Nucleus accumbens (tissue), 56 donors: ENCODE measurements around the gene GFPT1.
A peak's percentile ranks its signal among the peaks of the same experiment; 100 is the strongest.
"Not testable (repeated sequence)": the region's sequence is repeated elsewhere in the genome, so short reads cannot be mapped to it uniquely, and the experiment has no call there.

Experiments used
- DNase-seq, 56 donors: peaks; one replicate each; lab custom pipeline; 2025; lab: John Stamatoyannopoulos, UW

The GFPT1 gene

DNA sequence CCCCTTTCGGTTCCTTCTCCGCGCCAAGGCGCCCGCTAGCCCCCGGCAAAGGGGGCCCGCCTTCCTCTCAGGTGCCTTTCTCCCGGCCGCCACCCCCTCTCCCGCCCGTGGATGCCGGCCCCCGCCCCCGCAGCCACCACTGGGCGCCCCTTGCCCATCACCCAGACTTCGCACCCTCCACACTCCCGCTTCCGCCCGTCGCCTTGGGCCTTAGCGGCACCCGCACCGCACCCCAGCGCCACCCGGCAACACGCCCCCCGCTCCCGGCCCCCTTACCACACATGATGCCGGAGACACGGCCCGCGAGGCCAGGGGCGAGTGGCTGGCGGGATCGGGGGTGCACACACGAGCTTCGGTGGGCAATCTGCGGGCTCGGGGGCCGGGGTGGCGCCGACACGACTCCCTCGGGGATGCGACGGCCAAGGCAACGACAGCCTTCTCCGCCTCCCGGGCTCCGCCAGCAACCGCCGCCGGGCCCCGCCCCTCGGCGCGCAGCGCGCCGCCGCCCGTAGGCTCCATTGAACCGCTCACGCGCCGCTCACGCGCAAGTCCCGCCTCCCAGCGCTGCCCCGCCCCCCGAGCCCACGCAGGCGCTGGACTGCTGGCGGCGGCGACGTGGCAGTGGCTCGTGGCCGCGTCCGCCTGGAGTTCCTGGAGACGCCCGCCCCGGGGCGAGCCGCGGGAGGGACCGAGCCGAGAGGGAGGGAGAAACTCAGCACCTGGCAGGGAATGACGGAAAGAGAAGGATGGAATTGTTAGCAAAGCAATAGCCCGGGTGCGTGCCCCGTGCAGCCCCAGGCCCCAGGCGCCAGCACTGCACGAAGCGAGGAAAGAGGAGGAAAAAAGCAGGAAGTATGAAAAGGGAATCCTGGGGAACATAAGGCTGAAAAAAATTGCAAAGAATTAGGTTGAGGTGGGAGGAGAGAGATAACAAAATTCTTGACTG lies at the start of gene GFPT1:
Gene GFPT1, minus strand, starts transcription at position 439 of the 946 bp plus-strand sequence. Its CDS starts 156 bp downstream, at position 283.
- peak; percentile 29 to 94 (median 85) for DNase-seq

- peak in 3 of 56 donors; percentile 28 to 57 (median 37) for DNase-seq
Observed at GRCh38 chr2:69436596-69436937, 49.5 kb upstream of the GFPT1 start.

DNA sequence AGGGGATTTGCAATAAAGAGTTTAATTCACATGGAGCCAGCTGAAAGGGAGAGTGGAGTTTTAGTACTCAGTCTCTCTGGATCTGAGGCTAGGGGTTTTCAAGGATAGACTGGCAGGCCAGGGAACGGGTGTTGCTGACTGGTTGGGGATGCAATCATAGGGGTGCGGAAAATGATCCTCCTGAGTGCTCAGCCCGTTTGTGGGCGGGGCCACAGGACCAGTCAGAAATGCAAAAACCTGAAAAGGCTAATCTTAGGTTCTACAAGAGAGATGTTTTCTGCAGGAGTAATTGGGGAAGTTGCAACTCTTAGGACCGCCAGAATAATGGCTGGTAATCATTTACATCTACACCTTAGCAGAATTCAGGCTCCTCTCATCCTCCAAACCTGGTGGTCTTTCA lies 47.7 kb upstream of the GFPT1 start:
- no peak for DNase-seq

- no peak for DNase-seq
Observed at GRCh38 chr2:69429491-69430183, 42.6 kb upstream of the GFPT1 start.

DNA sequence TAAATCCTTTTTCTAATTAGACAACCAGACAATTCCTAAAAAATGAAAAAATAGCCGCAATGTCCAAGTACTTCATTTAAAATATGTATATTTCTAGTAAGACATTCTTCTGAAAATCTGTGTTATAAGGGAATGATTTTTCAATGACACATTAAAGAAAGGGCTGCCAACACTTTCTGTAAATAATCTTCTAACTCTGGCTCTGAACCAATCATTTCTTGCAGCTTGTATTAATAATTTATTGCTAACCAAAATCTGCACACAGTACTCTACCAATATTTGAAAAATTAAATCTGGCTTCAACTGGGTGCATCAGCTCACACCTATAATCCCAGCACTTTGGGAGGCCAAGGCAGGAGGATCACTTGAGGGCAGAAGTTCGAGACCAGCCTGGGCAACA lies 42.0 kb upstream of the GFPT1 start:
- no peak for DNase-seq

GRCh38 chr2:69424419-69424818 lies 37.4 kb upstream of the GFPT1 start:
- DNase-seq: no peak

GRCh38 chr2:69422198-69422597 lies 35.2 kb upstream of the GFPT1 start:
- DNase-seq: no peak

DNA sequence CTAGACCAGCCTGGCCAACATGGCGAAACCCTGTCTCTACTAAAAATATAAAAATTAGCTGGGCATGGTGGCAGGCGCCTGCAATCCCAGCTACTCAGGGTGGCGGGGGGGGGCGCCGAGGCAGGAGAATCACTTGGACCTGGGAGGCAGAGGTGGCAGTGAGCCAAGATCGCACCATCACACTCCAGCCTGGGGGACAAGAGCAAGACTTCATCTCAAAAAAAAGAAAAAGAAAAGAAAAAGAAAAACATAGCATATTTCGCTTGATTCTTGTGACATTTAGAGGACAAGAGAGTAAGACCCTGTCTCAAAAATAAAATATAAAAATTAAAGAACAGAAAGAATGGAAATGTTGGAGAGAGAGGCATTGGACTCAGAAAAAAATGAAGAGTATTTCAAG lies 32.1 kb upstream of the GFPT1 start:
- DNase-seq: not testable (repeated sequence)

DNA sequence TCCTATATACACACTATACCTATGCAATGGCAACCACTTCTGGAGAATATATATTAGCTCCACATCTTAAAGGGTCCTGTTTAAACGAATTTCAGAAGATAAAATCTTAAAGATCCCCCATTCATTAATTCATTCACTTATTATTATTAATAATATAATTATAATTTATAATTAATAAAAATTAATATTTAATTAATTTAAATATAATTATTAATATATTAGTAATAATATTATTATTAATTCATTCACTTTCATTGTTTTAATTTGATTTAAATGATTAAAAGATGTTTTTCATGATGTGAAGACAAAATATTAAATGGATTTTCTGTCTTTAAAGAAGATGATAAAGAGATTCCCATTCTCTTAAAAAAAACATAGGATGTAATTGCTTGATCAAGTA lies 29.1 kb upstream of the GFPT1 start:
- DNase-seq: no peak

- DNase-seq: no peak
Observed at GRCh38 chr2:69411120-69411519, 24.1 kb upstream of the GFPT1 start.

GRCh38 chr2:69405306-69405705 lies 18.3 kb upstream of the GFPT1 start:
- no peak for DNase-seq

DNA sequence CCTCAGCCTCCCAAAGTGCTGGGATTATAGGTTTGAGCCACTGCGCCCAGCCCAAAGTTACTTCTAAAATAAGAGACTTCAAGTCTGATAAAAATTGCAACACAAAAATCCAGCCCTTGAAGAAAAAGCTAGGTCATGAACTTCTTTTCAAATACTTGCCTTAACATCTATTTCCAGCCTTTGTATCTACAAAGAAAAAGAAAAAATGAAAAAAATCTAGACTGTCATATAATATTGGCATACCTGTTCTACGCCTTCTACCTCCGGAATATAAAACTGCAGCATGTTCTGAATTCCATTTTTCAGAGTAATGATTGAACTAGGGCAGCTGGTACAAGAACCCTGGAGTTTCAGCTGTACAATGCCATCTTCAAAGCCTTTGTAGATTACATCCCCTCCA lies 13.1 kb upstream of the GFPT1 start:
- DNase-seq: no peak

GRCh38 chr2:69397234-69397633 lies 10.2 kb upstream of the GFPT1 start:
- no peak for DNase-seq

- no peak for DNase-seq
Observed at GRCh38 chr2:69395866-69396265, 8.8 kb upstream of the GFPT1 start.

DNA sequence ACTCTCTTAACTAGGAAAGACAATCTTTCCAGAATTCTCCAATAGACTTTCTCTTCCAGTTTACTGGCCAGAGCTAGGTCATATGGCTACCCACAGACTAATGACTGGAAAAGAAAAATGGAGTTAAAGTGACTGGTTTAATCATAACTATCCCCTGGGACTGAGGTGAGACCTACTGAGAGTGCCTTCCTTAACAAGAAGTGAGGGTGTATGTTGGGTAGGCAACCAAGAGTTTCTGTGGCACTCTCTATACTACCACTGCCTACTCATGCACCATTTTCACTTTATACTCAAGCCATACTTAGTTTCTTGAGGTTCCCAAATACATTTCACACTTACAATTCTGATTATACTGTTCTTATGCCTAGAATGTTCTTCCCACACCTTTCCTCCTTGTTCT lies 6.9 kb upstream of the GFPT1 start:
- DNase-seq: no peak

GRCh38 chr2:69390471-69390870 lies 3.4 kb upstream of the GFPT1 start:
- no peak for DNase-seq

DNA sequence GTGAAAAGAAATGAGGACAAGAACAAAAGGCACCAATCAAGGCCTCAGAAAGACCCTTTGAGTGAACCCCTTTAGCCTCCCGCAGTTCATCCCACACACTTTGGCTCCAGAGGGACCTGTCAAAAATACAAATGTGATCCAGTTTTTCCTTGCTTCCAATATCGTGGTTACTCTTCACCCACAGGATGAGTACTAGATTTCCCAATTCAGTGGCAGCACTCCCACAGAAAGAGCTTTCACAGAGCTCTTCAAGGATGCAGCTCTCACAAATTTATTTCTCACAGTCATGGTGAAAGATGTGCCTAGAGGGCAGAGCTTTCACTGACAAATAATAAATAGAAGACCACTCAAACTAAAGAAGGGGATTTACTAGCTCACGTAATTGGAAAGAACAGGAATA lies 3.0 kb upstream of the GFPT1 start:
- DNase-seq: peak in 2 of 56 donors; percentile 3 to 4

DNA sequence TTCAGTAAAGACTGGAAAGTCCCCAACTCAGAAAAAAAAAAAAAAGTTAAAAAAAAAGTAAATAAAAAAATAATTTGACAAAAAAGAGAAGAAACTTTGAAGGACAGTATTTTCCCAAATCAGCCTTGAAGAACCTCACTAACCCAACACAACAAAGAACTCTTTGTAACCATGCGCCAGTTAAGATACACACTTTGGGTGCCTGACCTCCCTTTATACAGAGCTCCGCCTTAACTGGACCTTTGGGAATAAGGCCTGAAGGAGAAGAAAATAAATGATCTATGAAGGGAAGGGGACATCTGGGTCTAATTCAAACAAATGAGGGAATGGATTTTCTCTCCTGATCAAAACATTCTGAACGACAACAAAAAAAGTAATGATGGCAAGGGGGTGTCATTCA lies 2.2 kb upstream of the GFPT1 start:
- no peak for DNase-seq

GRCh38 chr2:69387770-69388481 lies 899 bp upstream of the GFPT1 start:
- peak in 1 of 56 donors; percentile 39 for DNase-seq

GRCh38 chr2:69386360-69386759 lies 667 bp downstream of the GFPT1 start:
- no peak for DNase-seq
